HG03108 (cell line): Measurements from ENCODE around the gene C4orf33.
A peak's percentile ranks its signal among the peaks of the same experiment; 100 is the strongest.
"Not testable (repeated sequence)": the region's sequence is repeated elsewhere in the genome, so short reads cannot be mapped to it uniquely, and the experiment has no call there.

Source experiments
- ATAC-seq: cut with Tn5 transposase; IDR thresholded peaks from one replicate; pipeline ENCODE4 v1.9.1; 2021; ENCODE audit warnings: moderate library complexity; ENCODE audit not compliant: unreplicated experiment

C4orf33 gene, protein sequence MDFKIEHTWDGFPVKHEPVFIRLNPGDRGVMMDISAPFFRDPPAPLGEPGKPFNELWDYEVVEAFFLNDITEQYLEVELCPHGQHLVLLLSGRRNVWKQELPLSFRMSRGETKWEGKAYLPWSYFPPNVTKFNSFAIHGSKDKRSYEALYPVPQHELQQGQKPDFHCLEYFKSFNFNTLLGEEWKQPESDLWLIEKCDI

DNA sequence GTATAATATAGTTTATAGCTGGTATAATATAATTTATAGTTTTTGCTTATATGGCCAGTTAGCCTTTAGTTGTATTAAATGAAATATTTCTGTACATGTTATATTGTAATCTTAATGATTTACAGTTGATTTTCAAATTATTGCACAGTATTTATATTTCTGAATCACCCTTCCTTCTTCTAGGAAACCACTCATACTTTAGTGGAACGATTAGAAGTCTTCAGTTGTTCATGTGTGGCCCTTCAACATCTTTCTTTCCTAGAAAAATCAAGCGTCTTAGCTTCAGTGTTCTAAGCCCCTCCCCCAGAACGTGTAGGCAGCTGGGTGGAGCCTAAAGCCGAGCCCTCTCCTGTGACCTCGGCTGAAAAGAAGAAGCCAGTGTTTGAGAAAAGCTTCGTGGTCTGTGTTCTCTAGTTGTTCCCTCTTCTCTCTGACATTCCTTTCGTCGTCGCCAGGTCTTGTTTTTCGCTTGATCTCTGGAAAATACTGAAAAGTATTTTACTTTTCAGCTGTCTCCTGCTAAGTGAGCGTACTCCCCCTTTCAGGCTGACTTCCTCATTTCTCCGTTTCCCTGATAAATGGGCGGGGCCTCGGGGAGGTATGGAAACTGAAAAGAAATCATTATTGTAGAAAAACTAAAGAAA, at the start of gene C4orf33:
C4orf33 (plus strand) TSS at position 342 of the 644 bp plus-strand sequence. CDS start 6,459 bp downstream, outside the sequence.
- peak; percentile 40 for ATAC-seq

DNA sequence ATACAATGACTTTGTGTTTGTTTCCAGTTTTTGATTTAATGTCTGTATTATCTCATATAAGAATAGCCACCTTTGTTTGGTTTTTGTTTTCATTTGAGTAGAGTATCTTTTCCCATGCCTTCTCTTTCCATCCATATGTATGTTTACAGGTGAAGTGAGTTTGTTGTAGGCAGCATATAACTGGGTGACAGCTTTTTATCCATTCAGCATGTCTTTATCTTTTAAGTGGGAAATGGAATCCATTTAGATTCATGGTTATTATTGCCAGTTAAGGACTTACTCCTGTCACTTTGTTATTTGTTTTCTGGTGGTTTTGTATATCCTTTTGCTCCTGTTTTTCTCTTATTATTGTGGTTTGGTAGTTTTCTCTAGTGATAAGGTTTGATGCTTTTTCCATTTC, 36.9 kb upstream of the C4orf33 start:
- no peak for ATAC-seq

DNA sequence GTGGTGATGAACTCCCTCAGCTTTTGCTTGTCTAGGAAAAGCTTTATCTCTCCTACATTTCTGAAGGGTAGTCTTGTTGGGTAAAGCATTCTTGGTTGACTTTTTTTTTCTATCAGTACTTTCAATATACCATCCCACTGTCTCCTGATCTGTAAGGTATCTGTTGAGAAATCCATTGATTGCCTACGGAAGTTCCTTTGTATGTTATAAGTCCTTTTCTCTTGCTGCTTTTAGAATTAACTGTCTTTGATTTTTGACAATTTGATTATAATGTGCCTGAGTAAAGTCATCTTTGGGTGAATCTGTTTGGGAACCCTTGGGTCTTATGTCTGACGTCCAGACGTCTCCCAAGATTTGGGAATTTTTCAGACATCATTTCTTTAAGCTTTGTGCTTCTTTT, 33.4 kb upstream of the C4orf33 start:
- no peak for ATAC-seq

DNA sequence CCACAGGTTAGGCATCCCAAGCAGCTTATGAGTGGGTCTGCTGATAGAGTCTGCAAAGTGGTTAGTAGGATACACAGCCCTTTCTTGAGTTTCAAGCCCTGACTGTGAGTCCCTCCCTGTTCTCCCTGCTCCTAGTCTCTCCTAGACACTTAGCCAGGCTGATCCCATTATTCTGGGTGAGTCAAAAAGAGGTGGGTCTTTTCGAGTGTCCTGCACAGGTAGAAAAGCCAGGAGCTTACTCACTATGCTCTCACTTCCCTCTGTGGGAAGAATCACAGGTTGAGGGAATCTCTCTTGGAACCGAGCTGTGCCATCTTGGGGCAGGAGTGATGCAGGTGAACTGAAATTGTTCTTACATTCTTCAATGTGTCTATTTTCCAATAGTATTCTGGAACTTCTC, 32.3 kb upstream of the C4orf33 start:
- ATAC-seq = no peak

DNA sequence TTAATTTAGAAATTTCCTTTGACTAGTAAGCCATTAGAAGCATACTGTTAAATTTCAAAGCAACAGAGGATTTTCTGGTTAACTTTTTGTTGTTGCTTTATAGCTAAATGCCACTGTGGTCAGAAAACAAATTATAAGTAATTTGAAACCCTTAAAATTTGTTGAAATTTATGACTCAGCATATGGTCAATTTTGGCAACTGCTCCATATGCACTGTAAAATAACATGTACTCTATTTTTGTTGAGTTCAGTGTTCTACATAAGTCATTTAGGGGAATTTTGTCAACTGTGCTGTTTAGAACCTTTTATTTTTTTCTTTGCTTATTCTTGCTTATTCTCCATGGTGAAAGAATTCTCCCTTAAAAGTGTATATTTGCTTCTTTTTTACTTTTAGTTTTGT, 31.2 kb upstream of the C4orf33 start:
- ATAC-seq = no peak

DNA sequence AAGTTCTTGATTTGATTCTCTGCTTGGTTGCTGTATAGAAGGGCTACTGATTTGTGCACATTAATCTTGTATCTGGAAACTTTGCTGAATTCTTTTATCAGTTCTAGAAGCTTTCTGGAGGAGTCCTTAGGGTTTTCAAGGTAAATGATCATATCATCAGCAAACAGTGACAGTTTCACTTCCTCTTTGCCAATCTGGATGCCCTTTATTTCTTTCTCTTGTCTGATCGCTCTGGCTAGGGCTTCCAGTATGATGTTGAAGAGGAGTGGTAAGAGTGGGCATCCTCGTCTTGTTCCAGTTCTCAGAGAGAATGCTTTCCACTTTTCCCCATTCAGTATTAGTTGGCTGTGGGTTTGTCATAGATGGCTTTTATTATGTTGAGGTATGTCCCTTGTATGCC, 26.4 kb upstream of the C4orf33 start:
- not testable (repeated sequence) for ATAC-seq

DNA sequence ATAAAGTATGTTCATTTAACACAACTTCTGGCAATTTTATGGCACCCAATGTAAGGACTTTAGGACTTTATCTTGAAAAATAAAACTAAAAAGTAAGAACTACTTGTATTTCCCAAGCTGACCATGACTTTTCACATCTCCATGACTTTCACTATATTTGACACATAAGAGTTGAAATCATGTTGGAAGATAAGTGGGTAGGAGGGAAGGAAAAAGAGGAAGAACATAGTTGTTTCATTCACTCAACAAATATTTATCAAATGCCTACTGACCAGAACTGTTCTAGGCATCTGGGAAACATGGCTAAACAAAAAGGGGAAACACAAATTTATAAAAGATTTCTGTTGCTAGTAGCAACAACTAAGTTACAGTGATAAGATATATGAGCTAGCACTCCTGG, 18.6 kb upstream of the C4orf33 start:
- ATAC-seq = no peak

DNA sequence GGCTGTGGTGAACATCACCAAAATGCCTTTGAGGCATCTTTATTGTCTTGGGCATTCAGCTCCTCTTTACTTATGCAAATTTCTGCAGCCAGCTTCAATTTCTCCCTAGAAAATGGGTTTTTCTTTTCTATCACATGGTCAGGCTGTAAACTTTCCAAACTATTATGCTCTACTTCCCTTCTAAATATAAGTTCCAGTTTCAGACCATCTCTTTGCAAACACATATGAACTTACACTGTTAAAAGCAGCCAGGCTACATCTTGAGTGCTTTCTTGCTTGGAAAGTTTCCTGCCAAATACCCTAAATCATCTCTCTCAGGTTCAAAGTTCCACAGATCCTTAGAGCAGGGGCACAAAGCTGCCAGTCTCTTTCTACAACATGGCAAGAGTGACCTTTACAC, 15.8 kb upstream of the C4orf33 start:
- no peak for ATAC-seq

DNA sequence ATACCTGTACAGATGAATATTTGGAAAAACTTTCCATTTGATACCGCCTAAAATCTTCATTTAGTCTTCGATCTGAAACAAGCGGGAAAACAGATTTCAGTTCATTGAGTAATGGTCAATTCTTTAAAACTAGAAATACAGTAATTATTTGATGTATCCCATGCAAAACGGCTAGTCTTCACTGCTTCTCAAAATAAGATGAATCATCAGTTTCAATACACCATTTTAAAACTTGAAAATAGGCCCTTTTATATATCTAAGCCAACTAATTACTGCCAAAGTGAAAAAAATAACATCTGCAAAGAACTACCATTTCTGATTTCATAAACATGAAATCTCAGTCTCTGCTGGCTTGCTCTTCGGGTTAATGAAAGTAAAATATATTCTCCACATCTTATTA, 13.7 kb upstream of the C4orf33 start:
- no peak for ATAC-seq

DNA sequence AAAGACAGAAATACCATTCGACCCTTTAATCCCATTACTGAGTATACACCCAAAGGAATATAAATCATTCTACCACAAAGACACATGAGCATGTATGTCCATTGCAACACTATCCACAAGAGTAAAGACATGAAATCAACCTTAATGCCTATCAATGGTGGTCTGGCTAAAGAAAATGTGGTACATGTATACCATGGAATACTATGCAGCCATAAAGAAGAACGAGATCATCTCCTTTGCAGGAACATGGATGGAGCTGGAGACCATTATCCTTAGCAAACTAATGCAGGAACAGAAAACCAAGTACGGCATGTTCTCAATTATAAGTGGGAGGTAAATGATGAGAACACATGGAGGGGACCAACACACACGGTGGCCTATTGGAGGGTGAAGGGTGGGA, 10.5 kb upstream of the C4orf33 start:
- no peak for ATAC-seq

DNA sequence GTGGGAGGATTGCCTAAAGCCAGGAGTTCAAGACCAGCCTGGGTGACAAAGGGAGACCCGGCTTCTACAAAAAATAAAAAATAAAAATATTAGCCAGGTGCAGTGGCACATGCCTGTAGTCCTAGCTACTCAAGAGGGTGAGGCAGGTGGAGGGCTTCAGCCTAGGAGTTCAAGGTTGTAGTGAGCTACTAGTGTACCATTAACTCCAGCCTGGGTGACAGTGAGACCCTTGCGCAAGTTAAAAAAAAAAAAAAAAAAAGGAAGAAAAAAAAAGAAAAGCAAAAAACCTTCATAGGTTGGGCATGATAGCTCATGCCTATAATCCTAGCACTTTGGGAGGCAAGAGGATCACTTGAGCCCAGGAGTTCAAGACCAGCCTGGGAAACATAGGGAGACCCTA, 8.4 kb upstream of the C4orf33 start:
- ATAC-seq = no peak

DNA sequence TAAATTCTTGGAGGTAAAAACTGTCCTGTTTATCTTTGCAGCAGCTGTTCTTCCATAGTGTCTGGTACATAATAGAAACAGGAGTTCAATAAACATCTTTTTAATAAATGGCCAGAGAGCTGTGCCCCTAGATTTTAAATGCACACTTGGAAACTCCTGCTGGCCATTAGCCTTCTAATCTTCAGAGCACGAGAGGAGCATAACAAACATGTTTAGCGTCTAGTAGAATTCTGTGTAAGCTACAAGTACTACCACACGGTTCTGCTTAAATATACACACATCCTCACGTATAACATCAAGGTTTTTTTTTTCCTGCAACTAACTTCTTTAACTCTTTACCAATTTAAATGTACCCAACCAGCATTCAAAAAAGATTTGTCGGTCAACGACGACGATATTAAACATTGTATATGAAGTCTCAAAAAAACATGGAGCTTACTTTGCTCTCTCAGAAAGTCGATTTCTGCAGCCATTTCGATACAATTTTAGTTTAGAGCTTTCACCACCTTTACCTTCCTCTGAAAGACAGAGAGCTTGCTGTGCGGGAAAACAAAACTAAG, 3.2 kb upstream of the C4orf33 start:
- no peak for ATAC-seq

DNA sequence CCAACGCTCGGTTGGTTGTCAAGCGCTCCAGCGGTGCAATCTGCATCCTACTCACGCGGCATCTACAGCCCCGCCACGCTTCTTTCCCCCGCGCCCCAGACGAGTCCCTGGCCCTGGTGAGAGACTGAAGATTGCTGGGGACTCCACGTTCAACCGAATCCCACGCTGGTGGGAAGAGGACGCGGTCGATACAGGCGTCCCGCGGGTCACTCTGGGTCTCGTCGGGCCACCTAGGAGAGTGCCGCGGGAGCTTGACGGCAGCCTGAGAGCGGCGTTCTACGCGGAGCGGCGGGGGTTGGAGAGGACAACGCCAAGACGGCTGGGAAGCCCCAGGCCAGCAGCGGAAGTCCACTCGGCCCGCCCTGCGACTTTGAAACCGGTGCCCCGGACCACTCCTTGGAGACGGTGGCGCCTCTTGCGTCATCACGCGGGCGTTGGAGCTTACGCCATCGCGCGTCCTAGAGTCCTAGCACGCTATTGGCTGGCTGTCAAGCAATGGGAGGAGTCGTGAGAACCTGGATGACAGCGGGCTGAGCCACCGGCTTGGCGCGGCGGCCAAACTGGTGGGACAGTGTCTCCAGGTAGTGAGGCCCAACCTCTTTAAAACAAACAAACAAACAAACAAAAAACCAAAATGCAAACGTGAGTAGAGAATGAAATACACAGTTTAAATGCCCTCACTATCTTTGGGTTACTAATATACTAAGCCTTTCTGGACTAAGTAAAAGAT, 2.6 kb upstream of the C4orf33 start, which contains the start of gene SCLT1:
SCLT1 (minus strand) TSS at position 349 of the 730 bp plus-strand sequence. CDS start 436 bp downstream, outside the sequence.
- peak; percentile 93 for ATAC-seq

DNA sequence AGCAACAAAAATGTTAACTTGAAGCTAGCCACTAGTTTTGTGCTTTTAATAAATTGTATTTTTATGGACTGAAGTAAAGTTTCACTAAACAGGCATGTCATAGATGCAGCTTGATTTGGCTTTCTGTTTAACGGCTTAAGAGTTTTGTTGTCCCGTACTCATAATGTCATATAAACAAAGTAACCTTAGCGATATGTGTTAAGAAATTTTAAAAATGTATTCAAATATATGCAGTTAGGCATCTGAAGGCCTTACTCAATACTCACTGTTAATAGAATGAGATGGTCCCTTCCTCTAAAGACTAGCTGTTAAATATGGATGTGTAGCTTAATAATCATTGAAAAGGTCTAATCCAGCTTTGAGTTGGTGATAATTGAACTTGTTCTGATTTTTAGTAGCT, 1.6 kb upstream of the C4orf33 start:
- ATAC-seq = no peak

DNA sequence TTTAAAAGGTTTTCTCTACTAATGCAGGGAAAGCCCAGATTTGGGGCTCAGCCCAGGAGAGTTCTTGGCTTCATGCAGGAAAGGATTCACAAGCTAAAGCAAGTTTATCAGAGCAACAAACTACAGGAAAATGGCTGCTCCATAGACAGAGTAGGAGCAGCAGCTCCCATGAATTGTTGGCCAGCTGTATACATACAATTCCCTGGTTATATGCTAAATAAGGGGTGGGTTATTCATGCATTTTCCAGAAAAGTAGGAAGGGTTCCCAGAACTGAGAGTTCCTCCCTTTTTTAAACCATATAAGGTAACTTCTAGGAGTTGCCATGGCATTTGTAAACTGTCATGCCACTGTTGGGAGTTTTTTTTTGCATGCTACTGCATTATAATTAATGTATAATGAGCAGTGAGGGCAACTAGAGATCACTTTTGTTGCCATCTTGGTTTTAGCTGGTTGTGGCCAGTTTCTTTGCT, 2.6 kb downstream of the C4orf33 start:
- ATAC-seq = no peak

DNA sequence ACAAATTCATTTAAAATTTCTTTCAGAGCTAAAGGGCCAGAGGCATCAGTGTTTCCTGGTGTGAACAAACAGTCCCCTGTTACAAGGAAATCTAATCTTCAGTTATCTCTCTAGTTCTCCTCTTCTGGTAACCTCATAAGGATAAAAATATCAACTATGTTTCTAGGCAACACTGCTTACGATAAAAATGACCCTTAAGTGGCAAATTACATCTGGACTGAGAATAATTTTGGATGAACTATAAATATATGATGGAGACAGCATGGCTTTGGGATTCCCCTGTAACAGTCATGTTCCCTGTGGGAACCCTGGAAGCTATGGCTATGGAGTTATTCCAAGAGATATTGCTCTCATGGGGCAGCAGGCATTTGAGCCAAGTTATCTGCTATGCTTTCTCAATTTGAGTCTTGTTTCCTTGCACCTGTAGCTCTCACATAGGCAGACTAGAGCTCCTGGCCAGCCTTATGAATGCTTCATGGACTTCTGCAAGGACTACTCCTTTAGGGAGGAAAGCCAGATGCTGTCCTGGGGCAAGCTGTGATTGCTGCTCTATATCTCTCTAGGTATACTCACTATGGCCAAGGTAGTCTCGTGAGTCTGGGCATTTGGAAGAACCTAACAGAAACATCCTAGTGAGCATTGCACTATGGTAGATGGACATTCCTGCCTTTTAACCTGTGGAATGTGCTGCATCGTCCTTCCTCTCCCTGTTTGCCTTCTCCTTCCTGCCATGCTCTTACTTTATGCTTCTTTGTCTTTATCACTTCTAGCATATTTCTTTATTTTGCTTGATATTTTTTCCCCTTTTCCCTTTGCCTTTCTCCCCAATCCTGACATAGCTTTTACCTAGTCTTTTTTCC, 14.2 kb downstream of the C4orf33 start:
- no peak for ATAC-seq

DNA sequence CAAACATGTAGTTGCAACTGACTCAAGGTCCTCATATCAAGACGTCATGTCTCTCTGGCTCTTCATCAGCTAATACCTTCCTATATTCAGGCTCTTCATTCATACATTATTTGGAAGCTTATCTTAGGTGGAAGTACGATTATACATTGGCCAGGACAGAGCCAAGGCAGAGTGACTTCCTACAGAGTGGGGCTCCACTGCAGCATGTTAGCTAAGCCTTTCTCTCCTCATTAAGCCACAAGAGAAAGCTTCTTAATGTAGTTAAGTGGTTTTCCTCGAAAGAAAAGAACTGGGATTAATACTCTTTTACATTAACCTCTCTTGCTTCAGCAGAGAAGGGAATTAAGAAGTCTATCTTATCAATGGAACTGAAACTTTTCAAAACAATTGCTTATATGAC, 15.0 kb downstream of the C4orf33 start:
- ATAC-seq = no peak

DNA sequence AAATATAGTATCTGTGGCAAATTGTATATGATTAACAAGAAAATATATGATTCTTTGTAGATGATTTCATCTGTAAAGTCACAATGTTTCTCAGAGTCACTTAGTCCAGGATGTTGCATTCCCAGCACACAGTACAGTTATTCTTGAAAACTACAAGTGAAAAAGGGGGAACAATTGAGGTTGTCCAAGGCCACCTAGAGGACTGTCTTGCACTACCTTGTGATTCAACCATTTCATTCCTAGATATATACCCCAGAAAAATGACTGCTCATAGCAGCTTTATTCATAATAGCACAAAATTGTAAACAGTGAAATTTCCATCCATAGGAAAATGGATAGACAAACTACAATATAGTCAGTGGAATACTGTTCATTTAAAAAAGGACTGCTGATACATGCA, 16.0 kb downstream of the C4orf33 start:
- ATAC-seq = no peak

DNA sequence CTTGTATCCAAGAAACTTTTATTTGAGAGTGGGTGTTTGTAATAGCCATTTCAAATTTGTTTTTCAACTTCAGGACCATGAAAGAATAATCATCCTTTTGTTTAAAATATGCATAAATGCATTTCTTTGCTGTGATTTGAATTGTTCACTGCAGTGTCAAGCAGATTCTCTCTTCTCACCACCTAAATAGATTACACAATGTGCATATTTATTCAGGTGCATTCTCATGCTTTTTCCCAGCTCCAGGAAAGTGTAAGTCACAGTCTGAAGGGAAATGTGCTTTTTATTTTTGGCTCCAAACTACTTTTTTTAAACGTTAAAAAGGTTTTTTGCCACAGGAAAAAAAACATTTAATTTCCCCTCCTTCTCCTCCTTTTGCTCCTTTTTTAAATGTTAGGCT, 17.5 kb downstream of the C4orf33 start:
- no peak for ATAC-seq

DNA sequence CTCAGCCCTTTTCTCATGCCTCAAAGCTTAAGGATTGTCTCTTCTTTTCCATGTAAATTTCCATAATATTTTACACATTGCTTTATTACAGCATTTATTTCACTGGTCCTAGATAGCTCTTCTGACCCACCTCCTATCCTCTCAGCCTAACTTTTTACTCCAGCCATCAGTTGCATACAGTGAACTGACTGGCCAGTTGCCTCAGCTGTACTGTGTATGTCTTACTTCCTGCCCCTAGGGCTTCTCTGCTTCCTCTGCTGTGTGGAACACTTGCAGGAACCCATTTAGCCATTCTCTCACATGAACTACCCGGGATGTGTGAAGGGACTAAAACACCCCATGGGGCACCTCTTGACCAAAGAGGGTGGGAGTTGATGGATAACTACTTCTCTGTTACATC, 18.0 kb downstream of the C4orf33 start:
- ATAC-seq = no peak

DNA sequence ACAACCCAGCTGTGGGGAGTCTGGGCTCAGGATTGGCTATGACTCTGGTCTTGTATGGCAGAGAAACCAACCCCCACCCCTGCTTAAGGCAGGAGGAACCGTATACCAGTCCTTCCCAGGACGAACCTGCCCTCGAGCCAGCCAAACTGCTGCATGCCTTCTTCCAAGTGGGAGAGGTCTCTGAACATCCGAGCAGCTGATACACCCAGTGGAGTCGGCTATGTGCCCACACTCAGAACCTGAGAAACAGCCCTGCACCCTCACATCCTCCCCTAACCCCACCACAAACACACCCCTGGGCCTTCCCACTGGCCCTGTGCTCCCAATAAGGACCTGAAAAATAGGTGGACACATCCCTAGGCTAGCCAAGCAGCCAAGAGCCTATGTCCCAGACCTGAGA, 21.8 kb downstream of the C4orf33 start:
- ATAC-seq = no peak
